Heart right ventricle (tissue), 16 donors: ENCODE data around the gene CHST15. TPM values are rescaled to one million over a fixed set of nuclear protein-coding genes. Genes with fewer than 3 reads are reported as not detected.
"Not testable (repeated sequence)": the region's sequence is repeated elsewhere in the genome, so short reads cannot be mapped to it uniquely, and the experiment has no call there.

ENCODE experiments used
- ATAC-seq, 8 donors: fragments of 200-7000 bp; cut with Tn5 transposase; one replicate each; pipeline ENCODE4 v1.9.1; 2020; ENCODE audit warnings: mild to moderate bottlenecking in 8 of 8, moderate library complexity in 8 of 8, moderate number of reproducible peaks in 1 of 8
- DNase-seq, 2 donors: peaks; one replicate each; pipeline ENCODE4 v3.0.0-alpha.2; 2020
- H3K27ac ChIP-seq, 10 donors: fragments of 200-600 bp; sonication (generic) in 2 of 10; one replicate each; pipeline versions ENCODE4 v1.5.0 to v1.8.0; 2020 to 2022; ENCODE audit warnings: mild to moderate bottlenecking in 3 of 10
- H3K27me3 ChIP-seq, 7 donors: fragments of 200-600 bp; one replicate each; pipeline ENCODE4 v1.8.0; 2021 to 2022; ENCODE audit warnings: mild to moderate bottlenecking in 2 of 7
- H3K36me3 ChIP-seq, 9 donors: fragments of 200-600 bp; sonication (generic) in 1 of 9; one replicate each; pipeline versions ENCODE4 v1.5.0 to v1.8.0; 2020 to 2022; ENCODE audit warnings: mild to moderate bottlenecking in 2 of 9
- H3K4me1 ChIP-seq, 9 donors: fragments of 200-600 bp; sonication (generic) in 1 of 9; one replicate each; pipeline versions ENCODE4 v1.5.0 to v1.8.0; 2020 to 2022; ENCODE audit warnings: mild to moderate bottlenecking in 4 of 9
- H3K4me3 ChIP-seq, 10 donors: fragments of 200-600 bp; sonication (generic) in 2 of 10; one replicate each; pipeline versions ENCODE4 v1.5.0 to v1.8.0; 2020 to 2022; ENCODE audit warnings: mild to moderate bottlenecking in 7 of 10, moderate library complexity in 2 of 10
- H3K9me3 ChIP-seq, 11 donors: fragments of 200-600 bp in 10 of 11; sonication (generic) in 2 of 11; one replicate each; pipeline versions ENCODE4 v1.5.0 to v1.8.0; 2013 to 2022; ENCODE audit warnings: mild to moderate bottlenecking in 2 of 11, control low read depth in 1 of 11, moderate library complexity in 1 of 11
- CTCF ChIP-seq, 9 donors: fragments of 200-600 bp; sonication (generic) in 2 of 9; IDR thresholded peaks; one replicate each; pipeline versions ENCODE4 v1.5.0 to v1.8.0; 2021 to 2022; ENCODE audit warnings: antibody characterized with exemption in 9 of 9, mild to moderate bottlenecking in 5 of 9, moderate library complexity in 1 of 9
- WGBS, 2 donors: extraction: QIAGEN DNeasy Blood & Tissue Kit; methylation state at CpG; one replicate each; pipeline ENCODE4 v1.1.7; 2013; ENCODE audit warnings: inconsistent platforms in 1 of 2; 5-methylcytosine and 5-hydroxymethylcytosine counted together
- intact Hi-C, 10 donors: fragments of 100-400 bp; cut with DNase I; formaldehyde crosslinking; loops; one replicate each; pipeline versions ENCODE4 v1.11.1 to v1.14.2; 2022
- polyA plus RNA-seq, 2 donors: library from polyadenylated mRNA; stranded (reverse); fragments of 200-250 nt; gene quantifications; one replicate each; pipeline ENCODE4 v1.2.3, GENCODE V29; 2013
- total RNA-seq, 10 donors: library from RNA; stranded (reverse); fragmentation: NEBNext Ultra II Directional in 3 of 10; extraction: Animal tissue kit (Norgen Biotek cat#: 25700) in 3 of 10; gene quantifications; one replicate each; pipeline versions ENCODE4 v1.2.1 to v1.2.4, GENCODE V29; 2021 to 2023
- donor health status: Arrhythmogenic right ventricular cardiomyopathy.
- donor health status: ischemic (EF 13 %, LVEDD 7.1; RV severe dilation, severe dysfunction).
- donor health status: healthy with polysubstance abuse.
- donor health status: DM: no; HTN: yes; CAD: no.
- donor health status: DM: no; HTN: no; CAD: no.
- donor health status: ischemic (EF 25% LVEDD 6.9; RV normal size, moderate dysfunction).
- donor health status: ischemic (EF 25% LVEDD 5.7; RV mildly dilated, moderate dysfunction).
- donor health status: healthy.
- donor health status: DM: yes; HTN: yes; CAD: no.
- donor health status: Ischemic cardiomyopathy.
- donor health status: ischemic (EF 35%, LVEDD 5.7; RV mildly dilated, moderate dysfunction).
- donor health status: nonischemic (EF 11% LVEDD 7.7; RV severe dilation, severe dysfunction).
- donor health status: DM: yes; HTN: yes; CAD: no.
- donor health status: PGD.
- donor health status: ischemic (EF 29% LVEDD 5.4; RV normal size, mild dysfunction).
- donor health status: nonischemic (EF 23%, LVEDD 6.1; RV moderate dilation, normal function).

The CHST15 gene
- total and polyA plus RNA-seq, 12 donors, result 1.3 to 16.7 (median 4.8) TPM

GRCh38 chr10:124095096-124095495, 1.7 kb upstream of the CHST15 start:
- DNase-seq (no peak), ATAC-seq (no peak)
- Histone ChIP-seq H3K36me3 (no peaks in the 10 kb centered on the region), H3K9me3 (peaks cover 0 to 8% (median 0%) of the 10 kb centered on the region in 11 donors), H3K4me3 (peak overlapping the region in 1 of 10 donors; percentile 69), H3K4me1 (peaks cover 0 to 39% (median 30%) of the 10 kb centered on the region in 9 donors), H3K27me3 (peaks cover 0 to 66% (median 40%) of the 10 kb centered on the region in 7 donors), H3K27ac (peak overlapping the region in 1 of 10 donors; percentile 85)
- TF ChIP-seq CTCF (IDR thresholded peaks at IDR 0.05), result no peak
- 60 to 63% methylated on average over 6 of the region's 6 CpGs for WGBS, 2 donors
- intact Hi-C loops, result loop anchor here in 1 of 10 donors (10.0 kb wide), 1 partner anchor 130 kb away; no protein-coding TSS in a partner anchor

- Histone ChIP-seq H3K4me1 (peaks cover 0 to 40% (median 30%) of the 10 kb centered on the region in 9 donors), H3K27ac (peak overlapping the region in 9 of 10 donors; percentile 5 to 97 (median 85)), H3K27me3 (peaks cover 0 to 69% (median 41%) of the 10 kb centered on the region in 7 donors), H3K9me3 (peaks cover 0 to 6% (median 0%) of the 10 kb centered on the region in 11 donors), H3K36me3 (no peaks in the 10 kb centered on the region), H3K4me3 (peak overlapping the region in 9 of 10 donors; percentile 59 to 81 (median 68))
- intact Hi-C loops, result loop anchor here in 1 of 10 donors (5.0 to 10.0 kb wide), 2 partner anchors 97 to 130 kb away; no protein-coding TSS in a partner anchor
- DNase-seq (peak in 1 of 2 donors; percentile 30), ATAC-seq (peak in 1 of 8 donors; percentile 43)
- WGBS, 2 donors, result 31 to 35% methylated on average over 11 of the region's 11 CpGs
- TF ChIP-seq CTCF (IDR thresholded peaks at IDR 0.05), result no peak
Measured at GRCh38 chr10:124094419-124094785, 1.0 kb upstream of the CHST15 start.

GRCh38 chr10:124093774-124094418, 498 bp upstream of the CHST15 start:
- H3K27me3 ChIP-seq, result peaks cover 0 to 66% (median 41%) of the 10 kb centered on the region in 7 donors
- peak in 6 of 8 donors; percentile 12 to 54 (median 42) for ATAC-seq
- intact Hi-C loops, result loop anchor here in 1 of 10 donors (5.0 to 10.0 kb wide), 2 partner anchors 97 to 131 kb away; no protein-coding TSS in a partner anchor
- peak overlapping the region in 9 of 10 donors; percentile 73 to 97 (median 85) for H3K27ac ChIP-seq
- H3K4me1 ChIP-seq, result peaks cover 0 to 44% (median 30%) of the 10 kb centered on the region in 9 donors
- H3K4me3 ChIP-seq, result peak overlapping the region in 9 of 10 donors; percentile 59 to 81 (median 68)
- TF ChIP-seq CTCF (IDR thresholded peaks at IDR 0.05), result peak in 2 of 9 donors; percentile 22 to 27
- not testable (repeated sequence) for H3K36me3 ChIP-seq, H3K9me3 ChIP-seq
- peak; percentile 38 to 53 for DNase-seq
- 4% methylated on average over 39 of the region's 39 CpGs for WGBS, 2 donors

GRCh38 chr10:124092250-124092859, 1.0 kb downstream of the CHST15 start:
- DNase-seq (peak; percentile 64 to 66), ATAC-seq (peak; percentile 60 to 81 (median 74))
- H3K9me3 ChIP-seq, result peaks cover 0 to 6% (median 0%) of the 10 kb centered on the region in 11 donors
- no peaks in the 10 kb centered on the region for H3K36me3 ChIP-seq
- peaks cover 0 to 59% (median 30%) of the 10 kb centered on the region in 9 donors for H3K4me1 ChIP-seq
- 1% methylated on average over 42 to 70 of the region's 70 CpGs for WGBS, 2 donors
- intact Hi-C loops, result loop anchor here in 1 of 10 donors (5.0 to 10.0 kb wide), 2 partner anchors 95 to 132 kb away; no protein-coding TSS in a partner anchor
- TF ChIP-seq CTCF (IDR thresholded peaks at IDR 0.05), result no peak
- peak overlapping the region in 9 of 10 donors; percentile 73 to 97 (median 85) for H3K27ac ChIP-seq
- peaks cover 0 to 55% (median 35%) of the 10 kb centered on the region in 7 donors for H3K27me3 ChIP-seq
- H3K4me3 ChIP-seq, result peak overlapping the region; percentile 33 to 81 (median 68)
